ENCODE measurements around the gene MAP3K8. TPM values are rescaled to one million over a fixed set of nuclear protein-coding genes. Genes with fewer than 3 reads are reported as not detected.

Gene MAP3K8
- total and polyA plus RNA-seq, 9 of the 15 experiments (the other 6 are each of a cell fraction or from before 2014, with no cell fraction given), result 6.9 to 23.6 (median 13.6) TPM

- no peak for TF ChIP-seq ARID4B (CRISPR knock-in tag; IDR thresholded peaks at IDR 0.05)
- no peak for TF ChIP-seq ZNF655 (CRISPR knock-in tag; IDR thresholded peaks at IDR 0.05)
- peak; percentile 51; the same call in 1 of the 2 replicates for TF ChIP-seq SPI1 (IDR thresholded peaks at IDR 0.05; ENCODE audit: borderline replicate concordance, low read depth, low read length)
- TF ChIP-seq ZNF311 (CRISPR knock-in tag; IDR thresholded peaks at IDR 0.05), result peak; percentile 43; the same call in 1 of the 2 replicates
- peak; percentile 24; the same call in 1 of the 2 replicates for TF ChIP-seq ZNF263 (CRISPR knock-in tag; IDR thresholded peaks at IDR 0.05; ENCODE audit: borderline replicate concordance)
- TF ChIP-seq ETV1 (tag; conservative IDR thresholded peaks at IDR 0.05; ENCODE audit: low read depth), result no peak
- TF ChIP-seq AFF1 (IDR thresholded peaks at IDR 0.05; ENCODE audit: low read depth in 1 of 2, partially characterized antibody in 2 of 2), result peak in 1 of 2 experiments; percentile 45
- no peak for TF ChIP-seq COPS2 (conservative IDR thresholded peaks at IDR 0.05)
- no peak for TF ChIP-seq RBM22 (IDR thresholded peaks at IDR 0.05; ENCODE audit: low read depth, low read length, poor library complexity, severe bottlenecking)
- no peak for TF ChIP-seq TARDBP (IDR thresholded peaks at IDR 0.05)
- no peak for TF ChIP-seq HNRNPL (IDR thresholded peaks at IDR 0.05; ENCODE audit: low read depth, low read length)
- no peak for TF ChIP-seq SNRNP70 (optimal IDR thresholded peaks at IDR 0.05; ENCODE audit: low read depth, low read length)
- TF ChIP-seq BACH1 (tag; IDR thresholded peaks at IDR 0.05), result peak; percentile 45; the same call in 1 of the 2 replicates
- TF ChIP-seq ZNF124 (CRISPR knock-in tag; IDR thresholded peaks at IDR 0.05), result no peak
- TF ChIP-seq ZNF507 (tag; conservative IDR thresholded peaks at IDR 0.05), result no peak
- 0 out of 2 replicates have a peak, but pooled peaks have one; percentile 31 for TF ChIP-seq HES1 (IDR thresholded peaks at IDR 0.05; ENCODE audit: low read depth)
Observed at GRCh38 chr10:30493609-30494530, 59.9 kb downstream of the MAP3K8 start (continued).
